Right ventricle myocardium superior (tissue), 1 donor: ENCODE measurements around the gene DUSP16. TPM values are rescaled to one million over a fixed set of nuclear protein-coding genes. Genes with fewer than 3 reads are reported as not detected.
A peak's percentile ranks its signal among the peaks of the same experiment; 100 is the strongest.
"Not testable (repeated sequence)": the region's sequence is repeated elsewhere in the genome, so short reads cannot be mapped to it uniquely, and the experiment has no call there.

Source experiments
- ATAC-seq: fragments of 200-7000 bp; cut with Tn5 transposase; one replicate; pipeline ENCODE4 v1.9.1; 2020; ENCODE audit warnings: mild to moderate bottlenecking; ENCODE audit not compliant: poor library complexity
- DNase-seq: peaks from one replicate; pipeline ENCODE4 v3.0.0-alpha.2; 2020
- intact Hi-C: fragments of 100-400 bp; cut with DNase I; formaldehyde crosslinking; loops from one replicate; pipeline ENCODE4 v1.11.2; 2022
- total RNA-seq: library from RNA; stranded (reverse); fragmentation: NEBNext Ultra II Directional; extraction: Animal tissue kit (Norgen Biotek cat#: 25700); gene quantifications from one replicate; pipeline ENCODE4 v1.2.1, GENCODE V29; 2021
- donor health status: DM: no; HTN: yes; CAD: no; lungs with severe emphysema.

The DUSP16 gene
- total RNA-seq, 1 donor from 2014 or later: 12.5 TPM

- ATAC-seq (no peak), DNase-seq (no peak)
- intact Hi-C loops: no loop called here
Observed at GRCh38 chr12:12531194-12531593, 31.5 kb downstream of the DUSP16 start.

GRCh38 chr12:12529783-12530421 lies 32.8 kb downstream of the DUSP16 start:
- DNase-seq: no peak
- ATAC-seq: no peak
- intact Hi-C loops: no loop called here

DNA sequence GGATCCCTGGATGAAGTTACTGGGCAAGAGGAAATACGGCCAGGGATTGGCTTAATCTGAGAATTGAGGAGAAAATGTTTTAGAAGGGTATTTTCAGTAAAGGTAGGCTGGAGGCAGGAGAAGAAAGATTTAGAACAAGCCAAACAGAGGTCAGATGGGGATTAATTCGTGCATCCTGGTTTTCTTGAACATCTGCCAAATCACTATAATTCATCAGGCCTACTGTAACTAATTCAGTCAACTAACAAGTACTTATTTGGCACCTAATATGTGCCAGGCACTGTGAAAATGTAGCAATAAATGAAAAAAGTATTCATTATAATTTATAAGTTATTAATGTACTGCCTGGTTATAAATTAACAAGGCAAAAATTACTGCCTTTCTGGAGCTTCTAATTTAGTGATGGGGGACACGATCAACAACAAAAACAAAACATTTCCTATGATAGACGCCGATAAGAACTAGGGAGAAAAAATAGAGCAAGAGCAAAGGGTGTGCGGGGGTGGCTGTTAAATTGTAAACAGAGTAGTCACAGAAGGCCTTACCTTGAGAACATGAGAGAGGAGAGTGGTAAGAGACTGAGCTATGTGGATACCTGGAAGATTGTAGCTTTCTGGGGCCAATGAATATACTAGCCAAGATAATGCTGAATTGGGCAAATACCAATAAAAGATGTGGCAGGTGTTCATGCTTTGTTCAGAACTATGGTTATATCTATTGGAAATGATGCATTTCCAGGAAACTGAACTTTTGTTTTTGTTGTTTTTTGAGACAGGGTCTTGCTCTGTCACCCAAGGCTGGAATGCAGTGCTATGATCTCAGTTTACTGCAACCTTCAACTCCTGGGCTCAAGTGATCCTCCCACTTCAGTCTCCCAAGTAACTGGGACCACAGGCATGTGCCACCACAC lies 34.0 kb downstream of the DUSP16 start:
- ATAC-seq (no peak), DNase-seq (no peak)
- intact Hi-C loops: no loop called here

DNA sequence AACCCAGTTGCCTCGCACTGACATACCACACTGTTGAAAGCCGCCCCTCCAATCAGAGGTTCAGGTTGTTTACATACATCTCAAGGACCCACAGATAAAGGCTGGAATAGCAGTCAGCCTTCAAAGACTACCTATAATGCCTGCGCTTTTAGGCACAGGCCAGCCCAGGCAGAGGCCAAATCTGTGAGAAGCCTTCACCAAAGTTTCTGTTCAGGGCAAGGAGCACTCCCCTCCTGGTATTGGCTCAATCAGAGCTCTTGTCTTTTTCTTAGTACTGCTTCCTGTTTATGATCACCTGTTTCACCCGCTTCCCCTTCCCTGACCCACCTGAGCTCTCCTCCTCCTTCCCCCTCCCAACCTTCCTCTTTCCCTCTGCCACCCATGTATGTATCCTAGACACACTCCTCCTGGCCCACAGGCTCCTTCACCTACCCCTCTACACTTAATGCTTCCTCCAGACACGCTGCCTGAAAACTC lies 34.8 kb downstream of the DUSP16 start:
- DNase-seq: no peak
- no peak for ATAC-seq
- intact Hi-C loops: no loop called here

DNA sequence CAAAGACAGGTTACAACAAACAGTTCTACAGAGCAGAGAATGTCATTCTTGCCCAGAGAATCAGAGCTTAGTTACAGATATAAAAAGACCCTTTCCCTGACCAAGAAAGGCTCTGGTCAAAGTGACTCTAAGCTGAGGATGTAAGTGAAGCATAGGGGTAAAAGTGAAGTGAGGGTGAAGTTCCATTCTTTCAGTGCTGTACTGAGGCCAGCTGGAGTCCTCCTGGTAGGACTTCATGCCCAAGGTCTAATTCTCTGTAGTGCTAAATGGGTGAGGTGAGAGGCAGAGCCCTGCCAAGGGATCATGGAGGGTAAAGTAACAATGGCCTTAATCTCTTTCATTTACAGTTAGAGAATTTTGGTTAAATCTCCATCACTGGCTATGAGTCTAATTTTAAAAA lies 38.5 kb downstream of the DUSP16 start:
- ATAC-seq: no peak
- DNase-seq: no peak
- intact Hi-C loops: no loop called here

GRCh38 chr12:12523229-12523628 lies 39.4 kb downstream of the DUSP16 start:
- ATAC-seq (no peak), DNase-seq (no peak)
- intact Hi-C loops: no loop called here

DNA sequence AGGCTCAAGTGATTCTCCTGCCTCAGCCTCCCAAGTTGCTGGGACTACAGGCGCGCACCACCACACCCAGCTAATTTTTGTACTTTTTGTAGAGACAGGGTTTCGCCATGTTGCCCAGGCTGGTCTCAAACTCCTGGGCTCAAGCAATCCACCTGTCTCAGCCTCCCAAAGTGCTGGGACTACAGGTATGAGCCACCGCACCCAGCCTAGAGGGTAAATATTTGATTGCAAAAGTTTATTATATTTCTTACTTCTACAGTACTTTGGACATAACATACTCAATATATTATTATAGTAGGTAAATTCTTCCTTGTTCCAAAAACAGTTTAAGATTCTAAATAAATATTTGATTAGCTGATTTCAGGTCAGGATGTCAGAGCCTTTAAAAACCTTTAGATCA lies 40.0 kb downstream of the DUSP16 start:
- DNase-seq, ATAC-seq, intact Hi-C loops: not testable (repeated sequence)

GRCh38 chr12:12521888-12522287 lies 40.8 kb downstream of the DUSP16 start:
- intact Hi-C loops: no loop called here
- peak; percentile 20 for ATAC-seq

DNA sequence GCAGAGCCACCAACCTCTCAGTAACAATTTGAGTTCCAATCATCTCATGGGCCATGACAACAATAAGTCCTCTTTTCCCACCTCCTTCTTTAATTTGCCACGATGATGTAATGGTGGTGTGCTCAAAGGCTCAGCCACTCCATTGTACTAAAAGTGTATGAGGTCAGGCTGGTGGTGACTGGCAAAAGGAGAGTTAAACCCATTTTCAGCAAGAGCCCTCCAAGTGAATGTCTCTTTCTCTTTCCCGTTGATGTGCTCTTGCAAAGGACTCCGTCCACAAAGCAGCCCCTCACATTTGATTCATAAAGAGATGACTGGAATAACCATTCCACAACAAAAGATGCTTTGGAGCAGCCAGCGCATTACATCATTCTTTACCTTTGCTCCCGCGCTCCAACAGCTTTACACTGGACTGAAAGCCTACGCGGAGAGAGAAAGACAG lies 41.6 kb downstream of the DUSP16 start:
- intact Hi-C loops: no loop called here
- no peak for ATAC-seq

More at GRCh38 chr12:12521888-12522287, 40.8 kb downstream of the DUSP16 start:
- DNase-seq: no peak

GRCh38 chr12:12520273-12520672 lies 42.4 kb downstream of the DUSP16 start:
- DNase-seq (no peak), ATAC-seq (no peak)
- intact Hi-C loops: no loop called here

More for the DNA sequence above, 41.6 kb downstream of the DUSP16 start:
- no peak for DNase-seq

GRCh38 chr12:12519354-12519998 lies 43.2 kb downstream of the DUSP16 start:
- intact Hi-C loops: no loop called here
- no peak for ATAC-seq
- DNase-seq: no peak

DNA sequence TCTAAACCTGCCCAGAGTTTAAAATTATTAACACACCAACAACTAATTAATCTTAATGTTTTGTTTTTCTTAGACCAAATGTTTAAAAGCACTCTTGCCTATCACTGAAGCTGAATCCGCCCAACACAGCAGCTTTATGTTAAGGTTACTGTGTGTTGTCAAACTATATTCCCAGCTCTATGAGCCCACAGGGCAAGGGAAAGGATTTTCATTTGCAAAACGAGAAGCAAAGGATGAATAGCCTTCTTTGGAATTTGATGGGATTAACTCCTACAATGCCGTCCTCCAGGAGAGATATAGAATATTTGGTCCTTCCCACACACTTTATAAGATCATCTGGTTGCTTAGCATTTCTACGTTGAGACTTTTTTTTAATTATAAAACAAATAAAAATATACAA lies 43.7 kb downstream of the DUSP16 start:
- intact Hi-C loops: no loop called here
- ATAC-seq: no peak

DNA sequence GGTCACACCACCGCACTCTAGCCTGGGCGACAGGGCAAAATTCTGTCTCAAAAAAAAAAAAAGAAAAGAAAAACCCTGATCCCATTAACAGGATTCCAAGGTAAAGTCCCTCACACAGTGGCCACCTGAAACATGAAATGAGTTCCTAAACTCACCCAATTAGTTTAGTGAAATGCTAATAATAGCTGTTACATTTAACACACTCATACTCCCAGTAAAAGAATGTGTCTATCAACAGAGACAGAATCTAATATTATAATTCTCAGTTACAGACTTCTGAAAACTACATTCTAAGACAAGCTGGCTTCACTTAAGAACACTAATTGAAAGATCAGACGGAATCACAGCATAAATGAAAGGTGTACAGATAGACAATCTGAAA lies 44.2 kb downstream of the DUSP16 start:
- ATAC-seq (peak; percentile 33), DNase-seq (no peak)
- intact Hi-C loops: no loop called here

More for the DNA sequence above, 43.7 kb downstream of the DUSP16 start:
- DNase-seq: no peak

DNA sequence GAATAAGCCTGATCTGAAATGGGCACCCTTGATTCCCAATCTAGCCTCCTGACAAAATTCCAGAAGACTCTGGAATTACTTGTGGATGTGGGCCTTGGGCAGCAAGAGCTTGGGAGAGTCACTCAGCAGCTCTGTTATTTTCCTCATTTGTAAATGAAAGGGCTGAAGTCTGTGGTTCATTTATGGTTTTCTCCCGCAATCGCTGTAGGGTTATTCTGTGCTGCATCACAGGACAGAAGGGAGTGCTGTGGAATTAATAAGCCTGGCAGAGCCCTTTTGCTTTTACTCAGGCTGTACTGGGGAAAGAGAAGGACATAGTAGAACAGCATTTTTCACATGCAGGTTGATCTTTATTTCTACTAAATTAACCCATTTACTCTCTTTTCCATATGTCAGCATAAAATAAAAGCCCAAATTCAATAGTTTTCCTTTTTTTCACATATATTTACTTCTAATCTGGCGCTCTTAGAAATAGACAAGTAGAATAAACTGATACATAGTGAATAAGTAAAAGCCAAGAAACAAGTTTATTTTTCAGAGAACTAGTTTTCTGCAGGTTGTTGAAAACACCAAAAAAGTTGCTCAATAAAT lies 49.2 kb downstream of the DUSP16 start:
- ATAC-seq (no peak), DNase-seq (no peak)
- intact Hi-C loops: no loop called here

DNA sequence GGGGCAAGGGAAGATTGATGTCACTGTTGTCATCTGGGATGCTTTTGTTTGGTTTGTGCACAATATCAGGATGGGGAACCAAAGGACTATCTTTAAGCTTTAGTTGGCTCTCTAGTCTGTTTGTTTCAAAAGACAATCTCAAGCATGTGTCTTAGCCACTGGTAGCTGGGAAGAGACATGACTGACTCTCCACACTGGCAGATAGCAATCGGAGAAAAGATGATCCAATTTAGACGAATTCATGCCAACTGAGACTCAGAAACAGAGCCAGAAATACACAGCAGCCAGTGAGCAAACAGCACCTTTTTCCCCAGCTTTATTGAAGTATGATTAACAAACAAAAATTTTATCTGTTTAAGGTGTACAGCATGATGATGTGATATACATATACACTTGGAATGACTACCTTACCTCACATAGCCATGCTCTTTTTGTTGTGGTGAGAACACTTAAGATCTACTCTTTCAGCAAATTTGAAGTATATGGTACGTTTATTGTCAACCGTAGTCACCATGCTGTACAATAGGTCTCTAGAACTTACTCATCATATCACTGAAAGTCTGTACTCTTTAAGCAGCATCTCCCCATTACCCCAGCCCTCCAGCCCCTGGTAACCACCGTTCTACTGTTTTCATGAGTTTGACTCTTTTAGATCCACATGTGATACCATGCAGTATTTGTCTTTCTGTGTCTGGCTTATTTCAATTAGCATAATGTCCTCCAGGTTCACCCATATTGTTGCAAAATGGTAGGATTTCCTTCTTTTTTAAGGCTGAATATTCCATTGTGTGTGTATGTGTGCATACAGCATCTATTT lies 50.6 kb downstream of the DUSP16 start:
- intact Hi-C loops: no loop called here
- no peak for DNase-seq
- no peak for ATAC-seq

DNA sequence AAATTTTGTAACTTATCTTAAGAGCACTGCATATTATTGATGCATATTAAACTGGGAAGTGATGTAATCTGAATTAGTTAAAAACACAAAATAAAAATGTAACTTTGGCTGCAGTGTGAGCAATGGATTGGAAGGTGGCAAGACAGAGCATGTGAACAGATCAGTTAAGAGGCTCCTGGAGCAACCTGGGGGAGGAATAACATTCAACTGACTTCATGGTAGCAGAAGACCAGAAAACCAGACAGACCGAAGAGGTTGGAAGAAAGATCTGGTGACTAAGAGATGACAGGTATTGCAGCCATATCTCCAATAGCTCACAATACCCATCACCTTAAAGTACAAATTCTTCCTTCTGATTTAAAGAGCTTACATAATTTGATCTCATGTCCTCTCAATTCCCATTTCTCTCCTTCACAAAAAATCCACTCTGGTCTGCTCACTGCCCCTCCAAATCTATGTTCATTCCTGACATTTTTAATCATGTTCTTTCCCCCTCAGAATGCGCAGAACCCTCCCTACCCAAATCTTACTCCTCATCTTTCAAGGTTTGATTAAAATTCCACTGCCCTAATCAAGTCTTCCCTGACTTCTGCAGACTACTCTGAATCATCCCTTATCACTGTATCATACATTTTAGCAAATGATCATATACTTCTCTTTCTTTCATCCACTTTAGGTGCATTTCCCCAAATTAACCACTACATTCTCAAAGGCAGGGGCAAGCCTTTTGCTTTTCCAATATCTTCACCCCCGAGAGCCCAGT lies 51.5 kb downstream of the DUSP16 start:
- intact Hi-C loops: no loop called here
- ATAC-seq (no peak), DNase-seq (no peak)

GRCh38 chr12:12510551-12510950 lies 52.1 kb downstream of the DUSP16 start:
- intact Hi-C loops: no loop called here
- DNase-seq (no peak), ATAC-seq (no peak)

DNA sequence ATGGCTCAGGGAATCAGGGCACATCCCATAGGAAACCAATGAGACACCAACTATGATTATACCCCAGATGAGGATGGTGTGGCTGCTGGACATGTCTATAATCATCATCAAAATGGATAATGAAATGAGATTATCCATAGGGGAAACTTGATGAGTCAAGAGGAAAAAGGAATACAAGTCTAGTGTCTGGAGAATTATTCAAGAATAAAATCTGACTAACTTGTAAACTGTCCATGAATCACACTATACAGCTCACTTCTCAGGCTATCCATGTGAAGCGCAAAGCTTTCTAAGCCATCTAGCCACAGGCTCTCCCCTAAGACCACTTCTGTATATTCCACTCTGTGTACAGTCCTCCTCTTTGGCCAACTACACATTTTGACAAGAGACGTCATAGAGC lies 52.5 kb downstream of the DUSP16 start:
- no peak for DNase-seq
- intact Hi-C loops: no loop called here
- ATAC-seq: no peak
